GM19467 (cell line): ENCODE measurements around the gene RPTOR.

ENCODE experiments used
- ATAC-seq: cut with Tn5 transposase; IDR thresholded peaks from one replicate; pipeline ENCODE4 v1.9.1; 2021; ENCODE audit warnings: mild to moderate bottlenecking, moderate library complexity; ENCODE audit not compliant: unreplicated experiment

RPTOR gene

DNA sequence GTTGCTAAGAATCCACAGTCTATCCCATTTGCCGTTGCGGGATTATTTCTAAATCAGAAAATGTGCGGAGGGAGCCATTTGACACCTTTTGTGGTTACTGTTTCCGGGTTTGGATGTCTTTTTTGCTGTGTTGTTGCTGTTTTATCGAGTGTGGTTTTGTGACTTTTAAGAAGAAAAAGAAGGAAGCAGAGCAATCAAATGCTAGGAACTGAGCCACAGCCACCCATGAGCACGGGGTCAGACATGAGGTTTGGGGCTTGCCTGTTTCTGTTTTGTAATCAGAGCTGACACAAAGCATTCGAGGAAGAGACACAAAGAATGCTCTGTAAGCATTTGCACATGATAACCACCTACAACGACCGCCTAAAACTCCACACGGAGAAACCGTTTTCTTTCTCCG, 393.9 kb downstream of the RPTOR start:
- ATAC-seq, result no peak

GRCh38 chr17:80939151-80940145, 394.8 kb downstream of the RPTOR start:
- ATAC-seq, result no peak

DNA sequence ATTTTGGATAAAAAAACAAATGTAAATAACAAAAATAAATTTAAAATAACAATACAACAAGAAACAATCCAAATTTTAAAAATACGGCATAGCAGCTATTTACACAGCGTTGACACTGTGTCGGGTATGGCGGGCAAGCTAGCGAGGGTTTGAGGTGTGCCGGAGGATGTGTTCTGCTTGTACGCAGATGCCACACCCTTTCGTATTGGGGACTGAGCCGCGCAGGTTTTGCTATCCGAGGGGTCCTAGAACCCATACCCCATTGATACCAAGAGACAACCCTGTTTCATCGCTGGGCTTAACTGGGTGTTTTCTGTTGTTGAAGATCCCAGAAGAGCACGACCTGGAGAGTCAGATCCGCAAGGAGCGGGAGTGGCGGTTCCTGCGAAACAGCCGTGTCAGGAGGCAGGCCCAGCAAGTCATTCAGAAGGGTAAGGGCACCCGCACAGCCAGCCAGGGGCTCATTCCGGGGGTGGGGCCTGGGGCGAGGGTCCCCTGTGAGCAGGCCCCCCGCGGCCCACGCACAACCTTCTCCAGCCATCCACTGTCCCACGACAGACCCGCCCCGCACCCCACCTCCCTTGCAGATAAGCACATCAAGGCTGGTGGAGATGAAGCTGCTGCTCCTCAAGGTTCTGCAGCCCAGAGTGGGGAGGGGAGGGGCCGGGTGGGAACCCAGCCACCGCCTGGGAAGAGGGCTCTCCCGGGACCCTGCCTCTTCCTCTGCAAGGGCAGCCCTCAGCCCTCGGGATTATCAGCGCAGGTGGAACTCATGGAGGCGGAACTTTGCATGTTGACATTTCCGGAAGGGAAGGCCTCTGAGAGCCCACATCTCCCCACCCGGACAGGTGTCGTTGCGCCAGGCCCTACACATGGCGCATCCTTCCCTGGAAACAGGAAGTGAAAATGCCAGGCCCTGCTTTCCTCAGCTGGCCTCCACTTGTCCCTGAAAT, 395.8 kb downstream of the RPTOR start:
- no peak for ATAC-seq

DNA sequence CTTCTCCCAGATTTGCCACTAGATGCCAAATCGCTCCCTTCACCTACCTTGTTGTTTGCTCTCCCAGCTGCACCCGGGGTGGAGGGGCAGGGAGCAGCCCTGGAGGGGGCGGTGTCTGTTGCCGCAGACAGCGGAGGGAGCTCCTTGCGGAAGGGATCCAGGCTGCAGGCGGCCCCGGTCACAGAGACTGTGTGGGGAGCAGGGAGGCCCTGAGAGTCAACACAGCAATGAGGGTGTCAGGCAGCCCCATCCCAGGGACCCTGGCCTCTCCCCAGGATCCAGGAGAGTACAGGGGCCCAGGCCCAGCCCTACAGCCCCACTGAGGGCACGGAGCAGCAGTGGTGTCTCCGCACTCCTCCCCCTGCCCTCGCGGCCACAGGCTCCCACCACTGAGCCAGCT, 396.5 kb downstream of the RPTOR start:
- no peak for ATAC-seq

GRCh38 chr17:80941743-80942422, 397.2 kb downstream of the RPTOR start:
- no peak for ATAC-seq

- no peak for ATAC-seq
Measured at GRCh38 chr17:80942423-80943345, 398.0 kb downstream of the RPTOR start.

DNA sequence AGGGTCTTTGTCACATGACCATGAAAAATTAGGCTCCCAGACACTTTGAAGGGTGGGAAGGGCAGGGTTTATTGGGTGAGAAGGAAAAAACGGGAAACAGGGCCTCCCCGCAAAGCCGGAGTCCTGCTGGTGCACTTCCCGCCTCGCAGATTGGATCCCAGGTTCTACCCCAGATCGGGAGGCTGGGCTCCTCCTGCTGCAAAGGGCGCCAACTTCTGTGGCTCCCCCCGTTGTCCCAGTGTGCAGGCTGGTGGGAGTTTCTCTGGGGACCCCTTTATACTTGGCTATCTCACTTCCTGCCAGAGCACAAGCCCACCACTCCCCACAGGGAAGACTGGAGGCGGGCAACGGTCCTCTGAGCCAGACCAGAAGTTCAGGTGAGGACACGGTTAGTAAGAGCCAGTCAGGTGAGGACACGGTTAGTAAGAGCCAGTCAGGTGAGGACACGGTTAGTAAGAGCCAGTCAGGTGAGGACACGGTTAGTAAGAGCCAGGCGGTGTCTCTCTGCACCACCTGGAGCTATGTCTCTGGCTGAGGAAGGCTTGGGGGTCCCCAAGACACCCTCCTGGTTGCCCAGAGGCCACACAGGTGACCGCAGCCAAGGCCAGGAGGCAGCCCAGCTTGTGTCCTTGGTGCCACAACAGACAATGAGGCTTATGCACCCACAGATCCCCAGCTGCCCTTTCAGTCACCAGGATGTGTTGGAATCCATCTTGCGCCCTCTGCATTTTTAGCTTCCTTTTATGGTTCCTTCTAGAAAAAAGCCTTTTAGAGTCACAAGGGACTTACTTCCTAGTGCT, 398.9 kb downstream of the RPTOR start:
- ATAC-seq, result no peak

DNA sequence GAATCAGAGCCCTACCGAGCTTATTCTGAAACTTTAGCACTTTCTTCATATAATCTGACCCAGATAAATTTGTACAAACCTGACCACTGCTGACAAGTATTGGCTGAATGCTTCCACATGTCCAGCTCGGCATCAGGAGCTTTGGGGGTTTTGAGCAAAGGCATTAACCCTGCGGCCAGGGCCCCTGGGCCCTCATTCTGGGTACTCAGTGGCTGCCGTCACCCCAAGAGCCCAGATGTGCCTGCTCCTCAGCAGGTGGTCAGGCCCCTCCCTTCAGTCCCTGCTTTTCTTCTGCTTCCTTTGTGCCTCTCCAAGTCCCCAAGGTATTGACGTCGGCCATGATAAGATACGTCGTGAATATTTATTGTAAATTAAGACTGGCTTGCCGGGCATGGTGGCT, 399.7 kb downstream of the RPTOR start:
- no peak for ATAC-seq

GRCh38 chr17:80945736-80946135, 401.1 kb downstream of the RPTOR start:
- no peak for ATAC-seq

- no peak for ATAC-seq
Measured at GRCh38 chr17:80946449-80946848, 401.8 kb downstream of the RPTOR start.

DNA sequence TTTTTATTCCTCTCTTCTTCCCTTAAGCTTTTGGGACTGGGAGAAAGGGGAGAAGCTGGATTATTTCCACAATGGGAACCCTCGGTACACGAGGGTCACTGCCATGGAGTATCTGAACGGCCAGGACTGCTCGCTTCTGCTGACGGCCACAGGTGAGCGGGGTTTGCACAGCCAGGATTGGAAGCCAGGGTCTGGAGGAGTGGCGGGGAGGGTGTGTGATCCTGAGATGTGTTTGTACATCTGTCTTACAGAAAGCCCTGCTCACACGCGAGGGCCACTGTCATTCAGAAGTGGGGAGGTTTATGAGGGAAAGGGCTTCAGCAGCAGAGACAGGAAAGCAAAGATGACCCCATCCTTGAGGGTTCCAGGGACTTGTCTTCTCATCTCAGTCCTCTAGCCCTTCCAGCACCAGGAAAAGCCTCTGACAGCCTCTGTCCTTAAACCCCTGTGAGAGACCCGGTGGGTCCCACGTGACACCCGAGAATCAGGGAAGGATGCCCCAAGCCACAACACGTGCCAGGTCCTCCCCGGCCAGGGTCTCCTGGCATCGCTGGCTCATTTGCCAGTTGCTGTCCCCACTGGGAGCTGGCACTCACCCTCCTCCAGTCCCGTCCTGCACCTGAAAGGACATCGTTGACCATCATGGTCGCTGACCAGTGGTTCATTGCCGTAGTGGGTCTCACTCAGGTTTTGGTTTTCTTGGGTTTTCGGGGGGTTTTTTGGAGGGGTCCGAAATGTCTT, 402.7 kb downstream of the RPTOR start:
- no peak for ATAC-seq

- ATAC-seq, result no peak
Measured at GRCh38 chr17:80948019-80948975, 403.7 kb downstream of the RPTOR start.

GRCh38 chr17:80948976-80949450, 404.4 kb downstream of the RPTOR start:
- no peak for ATAC-seq

- no peak for ATAC-seq
Measured at GRCh38 chr17:80949451-80950421, 405.1 kb downstream of the RPTOR start.

DNA sequence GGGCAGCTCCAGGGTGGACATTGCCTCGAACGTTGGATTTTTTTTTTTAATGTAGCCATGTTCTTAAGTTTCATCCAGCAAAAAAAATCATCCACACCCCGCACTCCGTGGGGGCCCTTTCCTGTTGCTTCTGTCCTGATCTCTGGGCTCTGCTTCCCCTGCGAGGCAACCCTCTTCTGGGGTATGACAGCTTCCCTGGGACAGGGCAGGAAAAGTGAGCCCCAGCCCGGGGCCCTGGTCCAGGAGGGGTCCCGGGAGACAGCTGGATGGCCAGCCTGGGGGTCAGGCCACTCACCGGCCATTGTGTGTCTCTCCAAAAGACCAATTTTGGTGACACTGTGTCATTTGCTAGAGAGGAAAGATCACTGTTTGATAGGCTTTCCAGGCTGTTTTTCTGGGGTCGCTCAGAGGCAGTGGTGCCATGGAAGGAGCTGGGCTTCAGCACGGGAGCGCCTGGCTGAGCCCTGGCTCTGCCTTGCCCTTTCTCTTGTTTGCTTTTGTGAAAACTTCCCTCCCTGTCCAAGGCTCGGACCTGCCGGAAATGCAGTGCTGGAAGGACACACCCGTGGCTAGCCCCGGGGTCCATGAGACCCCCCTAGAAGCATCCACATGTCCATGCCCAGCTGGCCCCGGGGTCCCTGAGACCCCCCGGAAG, 406.0 kb downstream of the RPTOR start:
- ATAC-seq, result no peak
